K562 (cell line): ENCODE data around the gene SLC1A5. TPM values are rescaled to one million over a fixed set of nuclear protein-coding genes. Genes with fewer than 3 reads are reported as not detected.

Experiments used
- CHD2 ChIP-seq: IDR thresholded peaks from 2 replicates; pipeline ENCODE4 v1.6.1; 2011; ENCODE audit warnings: low read depth, low read length
- CXXC5 ChIP-seq: fragments of 250-450 bp; sonication (Bioruptor Pico); IDR thresholded peaks from 2 replicates; pipeline ENCODE4 v1.8.0; 2022; ENCODE audit warnings: inconsistent platforms, mild to moderate bottlenecking, moderate library complexity
- SIN3B ChIP-seq: fragments of 450-650 bp; IDR thresholded peaks from 2 replicates; pipeline ENCODE4 v1.6.1; 2017; ENCODE audit warnings: low read depth, mild to moderate bottlenecking, moderate library complexity
- SLC30A9 ChIP-seq: fragments of 250-450 bp; sonication (Bioruptor Pico); IDR thresholded peaks from 2 replicates; pipeline ENCODE4 v1.8.0; 2022; ENCODE audit warnings: mild to moderate bottlenecking, moderate library complexity
- polyA plus RNA-seq, 8 experiments: library from polyadenylated mRNA; depleted of rRNA in 4 of 8; stranded (reverse) in 5 of 8; unstranded in 3 of 8; fragments of >200 nt; fragmentation: Nextera tagmentation in 2 of 8; fragmentation: Illumina TruSeq in 1 of 8; extraction: Ambion mirVana in 2 of 8; extraction: Trizol in 1 of 8; gene quantifications; 2 replicates each; pipeline versions ENCODE4 v1.2.1 to v1.2.3, GENCODE V29; 2011 to 2014; ENCODE audit warnings: inconsistent platforms in 1 of 8, missing spikeins in 1 of 8
- total RNA-seq, 7 experiments: library from RNA; depleted of rRNA in 6 of 7; stranded (reverse); fragments of >200 nt in 6 of 7; fragmentation: Illumina TruSeq in 2 of 7; extraction: Trizol in 2 of 7; gene quantifications; 2 replicates each; pipeline versions ENCODE4 v1.2.1 to v1.2.3, GENCODE V29; 2011 to 2021; ENCODE audit warnings: low replicate concordance in 1 of 7
- TF ChIP-seq, protein P1 (sequence below): sonication (generic); formaldehyde crosslinking; IDR thresholded peaks from 2 replicates; pipeline ENCODE4 v1.8.1; 2022; ENCODE audit warnings: missing genetic modification reagents
- TF ChIP-seq, protein P2 (sequence below), 2 experiments: fragments of 450-650 bp; IDR thresholded peaks; 2 replicates each; pipeline ENCODE4 v1.6.1; 2018; ENCODE audit warnings: mild to moderate bottlenecking in 2 of 2, low read depth in 1 of 2; ENCODE audit not compliant: partially characterized antibody in 2 of 2
- TF ChIP-seq, protein P3 (sequence below), 2 experiments: fragments of 450-650 bp in 1 of 2; sonication (generic) in 1 of 2; formaldehyde crosslinking in 1 of 2; IDR thresholded peaks; 2 replicates each; pipeline versions ENCODE4 v1.7.1 to v1.9.0; 2016 to 2022; ENCODE audit warnings: inconsistent platforms in 1 of 2, mild to moderate bottlenecking in 1 of 2, missing genetic modification reagents in 1 of 2
- TF ChIP-seq, protein P4 (sequence below): sonication (generic); formaldehyde crosslinking; IDR thresholded peaks from 2 replicates; pipeline ENCODE4 v1.8.1; 2023; ENCODE audit warnings: mild to moderate bottlenecking, missing genetic modification reagents

Gene SLC1A5
- total and polyA plus RNA-seq, 9 of the 15 experiments (the other 6 are each of a cell fraction or from before 2014, with no cell fraction given), result 31.2 to 417 (median 134) TPM

DNA sequence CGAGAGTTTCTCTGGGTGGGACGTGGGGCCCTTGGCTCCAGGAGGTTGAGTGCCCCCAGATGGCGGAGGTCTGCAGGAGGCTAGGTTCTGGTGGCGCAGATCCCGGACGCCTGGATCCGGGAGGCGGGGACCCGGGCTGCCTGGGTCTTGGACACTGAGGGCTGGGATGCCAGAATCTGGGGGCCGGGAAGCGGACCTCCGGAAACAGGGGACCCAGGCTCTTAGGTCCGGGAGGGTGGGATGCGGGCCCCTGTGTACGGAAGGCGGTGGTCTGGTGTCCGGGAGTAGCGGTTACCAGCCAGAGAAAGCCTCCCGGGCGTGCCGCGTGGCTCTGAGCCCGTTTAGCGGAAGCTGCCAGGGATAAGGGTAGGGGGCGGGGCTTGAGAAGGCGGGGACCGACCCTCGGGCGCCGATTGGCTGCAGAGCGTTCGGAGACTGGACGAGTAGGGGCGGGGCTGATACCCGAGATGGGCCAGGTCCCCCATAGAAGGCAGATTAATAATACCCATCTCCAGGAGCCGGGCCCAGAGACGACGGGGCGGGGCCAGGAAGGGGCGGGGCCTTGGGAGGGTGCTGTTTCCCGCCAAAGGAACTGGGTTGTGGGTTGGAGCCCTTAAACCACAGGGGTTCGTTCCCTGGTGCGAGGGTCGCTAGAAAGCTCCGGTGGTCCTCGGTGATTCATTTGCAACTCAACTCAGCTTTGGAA, at the start of gene SLC1A5 (continued):
- TF ChIP-seq, protein P1, sequence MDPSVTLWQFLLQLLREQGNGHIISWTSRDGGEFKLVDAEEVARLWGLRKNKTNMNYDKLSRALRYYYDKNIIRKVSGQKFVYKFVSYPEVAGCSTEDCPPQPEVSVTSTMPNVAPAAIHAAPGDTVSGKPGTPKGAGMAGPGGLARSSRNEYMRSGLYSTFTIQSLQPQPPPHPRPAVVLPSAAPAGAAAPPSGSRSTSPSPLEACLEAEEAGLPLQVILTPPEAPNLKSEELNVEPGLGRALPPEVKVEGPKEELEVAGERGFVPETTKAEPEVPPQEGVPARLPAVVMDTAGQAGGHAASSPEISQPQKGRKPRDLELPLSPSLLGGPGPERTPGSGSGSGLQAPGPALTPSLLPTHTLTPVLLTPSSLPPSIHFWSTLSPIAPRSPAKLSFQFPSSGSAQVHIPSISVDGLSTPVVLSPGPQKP (CRISPR knock-in tag), result no peak
- TF ChIP-seq CXXC5 (CRISPR knock-in tag) (peak; percentile 79), SIN3B (peak; percentile 73; the same call in 1 of the 2 replicates), SLC30A9 (CRISPR knock-in tag) (no peak), CHD2 (peak; percentile 41; the same call in 1 of the 2 replicates)
- TF ChIP-seq, protein P2, sequence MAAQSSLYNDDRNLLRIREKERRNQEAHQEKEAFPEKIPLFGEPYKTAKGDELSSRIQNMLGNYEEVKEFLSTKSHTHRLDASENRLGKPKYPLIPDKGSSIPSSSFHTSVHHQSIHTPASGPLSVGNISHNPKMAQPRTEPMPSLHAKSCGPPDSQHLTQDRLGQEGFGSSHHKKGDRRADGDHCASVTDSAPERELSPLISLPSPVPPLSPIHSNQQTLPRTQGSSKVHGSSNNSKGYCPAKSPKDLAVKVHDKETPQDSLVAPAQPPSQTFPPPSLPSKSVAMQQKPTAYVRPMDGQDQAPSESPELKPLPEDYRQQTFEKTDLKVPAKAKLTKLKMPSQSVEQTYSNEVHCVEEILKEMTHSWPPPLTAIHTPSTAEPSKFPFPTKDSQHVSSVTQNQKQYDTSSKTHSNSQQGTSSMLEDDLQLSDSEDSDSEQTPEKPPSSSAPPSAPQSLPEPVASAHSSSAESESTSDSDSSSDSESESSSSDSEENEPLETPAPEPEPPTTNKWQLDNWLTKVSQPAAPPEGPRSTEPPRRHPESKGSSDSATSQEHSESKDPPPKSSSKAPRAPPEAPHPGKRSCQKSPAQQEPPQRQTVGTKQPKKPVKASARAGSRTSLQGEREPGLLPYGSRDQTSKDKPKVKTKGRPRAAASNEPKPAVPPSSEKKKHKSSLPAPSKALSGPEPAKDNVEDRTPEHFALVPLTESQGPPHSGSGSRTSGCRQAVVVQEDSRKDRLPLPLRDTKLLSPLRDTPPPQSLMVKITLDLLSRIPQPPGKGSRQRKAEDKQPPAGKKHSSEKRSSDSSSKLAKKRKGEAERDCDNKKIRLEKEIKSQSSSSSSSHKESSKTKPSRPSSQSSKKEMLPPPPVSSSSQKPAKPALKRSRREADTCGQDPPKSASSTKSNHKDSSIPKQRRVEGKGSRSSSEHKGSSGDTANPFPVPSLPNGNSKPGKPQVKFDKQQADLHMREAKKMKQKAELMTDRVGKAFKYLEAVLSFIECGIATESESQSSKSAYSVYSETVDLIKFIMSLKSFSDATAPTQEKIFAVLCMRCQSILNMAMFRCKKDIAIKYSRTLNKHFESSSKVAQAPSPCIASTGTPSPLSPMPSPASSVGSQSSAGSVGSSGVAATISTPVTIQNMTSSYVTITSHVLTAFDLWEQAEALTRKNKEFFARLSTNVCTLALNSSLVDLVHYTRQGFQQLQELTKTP (IDR thresholded peaks at IDR 0.05; ENCODE audit: low read depth in 1 of 2, partially characterized antibody in 2 of 2), result peak; percentile 75 to 89
- TF ChIP-seq, protein P3, sequence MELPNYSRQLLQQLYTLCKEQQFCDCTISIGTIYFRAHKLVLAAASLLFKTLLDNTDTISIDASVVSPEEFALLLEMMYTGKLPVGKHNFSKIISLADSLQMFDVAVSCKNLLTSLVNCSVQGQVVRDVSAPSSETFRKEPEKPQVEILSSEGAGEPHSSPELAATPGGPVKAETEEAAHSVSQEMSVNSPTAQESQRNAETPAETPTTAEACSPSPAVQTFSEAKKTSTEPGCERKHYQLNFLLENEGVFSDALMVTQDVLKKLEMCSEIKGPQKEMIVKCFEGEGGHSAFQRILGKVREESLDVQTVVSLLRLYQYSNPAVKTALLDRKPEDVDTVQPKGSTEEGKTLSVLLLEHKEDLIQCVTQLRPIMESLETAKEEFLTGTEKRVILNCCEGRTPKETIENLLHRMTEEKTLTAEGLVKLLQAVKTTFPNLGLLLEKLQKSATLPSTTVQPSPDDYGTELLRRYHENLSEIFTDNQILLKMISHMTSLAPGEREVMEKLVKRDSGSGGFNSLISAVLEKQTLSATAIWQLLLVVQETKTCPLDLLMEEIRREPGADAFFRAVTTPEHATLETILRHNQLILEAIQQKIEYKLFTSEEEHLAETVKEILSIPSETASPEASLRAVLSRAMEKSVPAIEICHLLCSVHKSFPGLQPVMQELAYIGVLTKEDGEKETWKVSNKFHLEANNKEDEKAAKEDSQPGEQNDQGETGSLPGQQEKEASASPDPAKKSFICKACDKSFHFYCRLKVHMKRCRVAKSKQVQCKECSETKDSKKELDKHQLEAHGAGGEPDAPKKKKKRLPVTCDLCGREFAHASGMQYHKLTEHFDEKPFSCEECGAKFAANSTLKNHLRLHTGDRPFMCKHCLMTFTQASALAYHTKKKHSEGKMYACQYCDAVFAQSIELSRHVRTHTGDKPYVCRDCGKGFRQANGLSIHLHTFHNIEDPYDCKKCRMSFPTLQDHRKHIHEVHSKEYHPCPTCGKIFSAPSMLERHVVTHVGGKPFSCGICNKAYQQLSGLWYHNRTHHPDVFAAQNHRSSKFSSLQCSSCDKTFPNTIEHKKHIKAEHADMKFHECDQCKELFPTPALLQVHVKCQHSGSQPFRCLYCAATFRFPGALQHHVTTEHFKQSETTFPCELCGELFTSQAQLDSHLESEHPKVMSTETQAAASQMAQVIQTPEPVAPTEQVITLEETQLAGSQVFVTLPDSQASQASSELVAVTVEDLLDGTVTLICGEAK (IDR thresholded peaks at IDR 0.05), result no peak
- TF ChIP-seq, protein P3 (CRISPR knock-in tag; IDR thresholded peaks at IDR 0.05), result 0 out of 2 replicates have a peak, but pooled peaks have one; percentile 25
- TF ChIP-seq, protein P4, sequence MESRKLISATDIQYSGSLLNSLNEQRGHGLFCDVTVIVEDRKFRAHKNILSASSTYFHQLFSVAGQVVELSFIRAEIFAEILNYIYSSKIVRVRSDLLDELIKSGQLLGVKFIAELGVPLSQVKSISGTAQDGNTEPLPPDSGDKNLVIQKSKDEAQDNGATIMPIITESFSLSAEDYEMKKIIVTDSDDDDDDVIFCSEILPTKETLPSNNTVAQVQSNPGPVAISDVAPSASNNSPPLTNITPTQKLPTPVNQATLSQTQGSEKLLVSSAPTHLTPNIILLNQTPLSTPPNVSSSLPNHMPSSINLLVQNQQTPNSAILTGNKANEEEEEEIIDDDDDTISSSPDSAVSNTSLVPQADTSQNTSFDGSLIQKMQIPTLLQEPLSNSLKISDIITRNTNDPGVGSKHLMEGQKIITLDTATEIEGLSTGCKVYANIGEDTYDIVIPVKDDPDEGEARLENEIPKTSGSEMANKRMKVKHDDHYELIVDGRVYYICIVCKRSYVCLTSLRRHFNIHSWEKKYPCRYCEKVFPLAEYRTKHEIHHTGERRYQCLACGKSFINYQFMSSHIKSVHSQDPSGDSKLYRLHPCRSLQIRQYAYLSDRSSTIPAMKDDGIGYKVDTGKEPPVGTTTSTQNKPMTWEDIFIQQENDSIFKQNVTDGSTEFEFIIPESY (CRISPR knock-in tag), result peak; percentile 72; the same call in 1 of the 2 replicates
